Gastrocnemius medialis (tissue), 4 donors: ENCODE results near the gene ARHGAP15. TPM values are rescaled to one million over a fixed set of nuclear protein-coding genes. Genes with fewer than 3 reads are reported as not detected.
"Not testable (repeated sequence)": the region's sequence is repeated elsewhere in the genome, so short reads cannot be mapped to it uniquely, and the experiment has no call there.

ENCODE experiments used
- ATAC-seq, 2 donors: fragments of 150-250 bp; one replicate each; pipeline ENCODE4 v1.9.1; 2016
- DNase-seq, 2 donors: peaks; one replicate each; pipeline ENCODE4 v3.0.0-alpha.2; 2019
- H3K27ac ChIP-seq, 4 donors: fragments of 200-600 bp; sonication (generic); 1 replicate in 1 of 4; 2 replicates in 3 of 4; pipeline ENCODE4 v1.5.1; 2016 to 2018; ENCODE audit warnings: mild to moderate bottlenecking in 2 of 4, moderate library complexity in 1 of 4
- H3K27me3 ChIP-seq, 3 donors: fragments of 200-600 bp; sonication (generic) in 2 of 3; 1 replicate in 1 of 3; 2 replicates in 2 of 3; pipeline versions ENCODE4 v1.5.1 to v1.6.0; 2016 to 2019; ENCODE audit warnings: mild to moderate bottlenecking in 1 of 3, moderate library complexity in 1 of 3
- H3K36me3 ChIP-seq, 2 donors: fragments of 200-600 bp; sonication (generic) in 1 of 2; one replicate each; pipeline ENCODE4 v1.5.1; 2017 to 2018
- H3K4me1 ChIP-seq, 2 donors: fragments of 200-600 bp; sonication (generic) in 1 of 2; one replicate each; pipeline ENCODE4 v1.5.1; 2016 to 2017; ENCODE audit warnings: mild to moderate bottlenecking in 2 of 2
- H3K4me3 ChIP-seq, 4 donors: fragments of 200-600 bp; sonication (generic) in 3 of 4; 1 replicate in 1 of 4; 2 replicates in 3 of 4; pipeline ENCODE4 v1.5.1; 2016 to 2019; ENCODE audit warnings: mild to moderate bottlenecking in 2 of 4
- H3K9me3 ChIP-seq, 3 donors: fragments of 200-600 bp; sonication (generic) in 2 of 3; 1 replicate in 1 of 3; 2 replicates in 2 of 3; pipeline ENCODE4 v1.5.1; 2016 to 2019
- CTCF ChIP-seq, 5 experiments: fragments of 450-650 bp in 3 of 5; fragments of 200-600 bp in 2 of 5; sonication (generic) in 2 of 5; IDR thresholded peaks in 4 of 5; conservative IDR thresholded peaks in 1 of 5; 1 replicate in 4 of 5; 2 replicates in 1 of 5; pipeline ENCODE4 v1.5.1; 2016 to 2019; ENCODE audit warnings: antibody characterized with exemption in 5 of 5, mild to moderate bottlenecking in 3 of 5, moderate library complexity in 3 of 5
- POLR2A ChIP-seq, 2 donors: fragments of 450-650 bp; IDR thresholded peaks; one replicate each; pipeline ENCODE4 v1.6.1; 2017; ENCODE audit warnings: antibody characterized with exemption in 2 of 2, mild to moderate bottlenecking in 2 of 2, moderate library complexity in 2 of 2
- in situ Hi-C, 4 donors: fragments of 200-750 bp; cut with MboI; loops; one replicate each; pipeline versions ENCODE4 v1.15.0 to v1.8.0; 2017; ENCODE audit warnings: low sequenced_read_pairs in 4 of 4
- intact Hi-C: fragments of 100-400 bp; cut with DNase I; formaldehyde crosslinking; loops from one replicate; pipeline ENCODE4 v1.15.1; 2023; ENCODE audit warnings: low total_unique reads
- total RNA-seq, 4 donors: library from RNA; depleted of rRNA; stranded (reverse); fragments of >200 nt; gene quantifications; one replicate each; pipeline versions ENCODE4 v1.1.0 to v1.2.3, GENCODE V29; 2016

ARHGAP15 gene
- total RNA-seq, 4 donors from 2014 or later: 1.2 to 3.2 (median 1.3) TPM; not detected in 1

- ATAC-seq (no peak), DNase-seq (no peak)
- intact Hi-C loops (no loop called here), in situ Hi-C loops (no loop called here)
- Histone ChIP-seq H3K36me3 (no peaks in the 10 kb centered on the region), H3K27ac (no peak overlapping the region), H3K4me3 (no peak overlapping the region), H3K4me1 (no peaks in the 10 kb centered on the region), H3K9me3 (no peaks in the 10 kb centered on the region), H3K27me3 (no peaks in the 10 kb centered on the region)
- TF ChIP-seq CTCF (IDR thresholded peaks at IDR 0.05 in 4 of 5, conservative IDR thresholded peaks at IDR 0.05 in 1 of 5) (no peak), POLR2A (IDR thresholded peaks at IDR 0.05) (no peak)
Observed at GRCh38 chr2:143530758-143531157, 401.5 kb downstream of the ARHGAP15 start.

- Histone ChIP-seq H3K4me1 (no peaks in the 10 kb centered on the region), H3K27ac (no peak overlapping the region), H3K36me3 (no peaks in the 10 kb centered on the region), H3K4me3 (no peak overlapping the region), H3K9me3 (no peaks in the 10 kb centered on the region), H3K27me3 (no peaks in the 10 kb centered on the region)
- ATAC-seq (no peak), DNase-seq (no peak)
- in situ Hi-C loops: no loop called here
- intact Hi-C loops: no loop called here
- no peak for TF ChIP-seq CTCF (IDR thresholded peaks at IDR 0.05 in 4 of 5, conservative IDR thresholded peaks at IDR 0.05 in 1 of 5)
- TF ChIP-seq POLR2A (IDR thresholded peaks at IDR 0.05): no peak
Observed at GRCh38 chr2:143532061-143532460, 402.8 kb downstream of the ARHGAP15 start.

GRCh38 chr2:143533846-143534245 lies 404.6 kb downstream of the ARHGAP15 start:
- intact Hi-C loops (no loop called here), in situ Hi-C loops (no loop called here)
- Histone ChIP-seq H3K36me3 (no peaks in the 10 kb centered on the region), H3K27ac (no peak overlapping the region), H3K4me1 (no peaks in the 10 kb centered on the region), H3K4me3 (no peak overlapping the region), H3K9me3 (no peaks in the 10 kb centered on the region), H3K27me3 (no peaks in the 10 kb centered on the region)
- TF ChIP-seq CTCF (IDR thresholded peaks at IDR 0.05 in 4 of 5, conservative IDR thresholded peaks at IDR 0.05 in 1 of 5) (no peak), POLR2A (IDR thresholded peaks at IDR 0.05) (no peak)
- DNase-seq: no peak
- no peak for ATAC-seq

- intact Hi-C loops: no loop called here
- in situ Hi-C loops: no loop called here
- no peaks in the 10 kb centered on the region for H3K9me3 ChIP-seq
Observed at GRCh38 chr2:143535802-143536201, 406.6 kb downstream of the ARHGAP15 start.

GRCh38 chr2:143541899-143542298 lies 412.7 kb downstream of the ARHGAP15 start:
- H3K4me1 ChIP-seq, H3K9me3 ChIP-seq, H3K27ac ChIP-seq, H3K27me3 ChIP-seq, in situ Hi-C loops, ATAC-seq, H3K4me3 ChIP-seq, intact Hi-C loops, H3K36me3 ChIP-seq, DNase-seq: not testable (repeated sequence)

More at GRCh38 chr2:143535802-143536201, 406.6 kb downstream of the ARHGAP15 start:
- H3K36me3 ChIP-seq: no peaks in the 10 kb centered on the region
- TF ChIP-seq CTCF (IDR thresholded peaks at IDR 0.05 in 4 of 5, conservative IDR thresholded peaks at IDR 0.05 in 1 of 5) (no peak), POLR2A (IDR thresholded peaks at IDR 0.05) (no peak)
- no peaks in the 10 kb centered on the region for H3K27me3 ChIP-seq
- no peak for ATAC-seq
- H3K4me1 ChIP-seq: no peaks in the 10 kb centered on the region
- DNase-seq: no peak
- H3K27ac ChIP-seq: no peak overlapping the region
- no peak overlapping the region for H3K4me3 ChIP-seq
